GM12878 (cell line): ENCODE measurements around the gene SETD2. TPM values are rescaled to one million over a fixed set of nuclear protein-coding genes. Genes with fewer than 3 reads are reported as not detected.
A peak's percentile ranks its signal among the peaks of the same experiment; 100 is the strongest.

Source experiments
- BACH1 ChIP-seq: fragments of 450-650 bp; IDR thresholded peaks from 2 replicates; pipeline ENCODE4 v1.6.1; 2017; ENCODE audit warnings: mild to moderate bottlenecking, borderline replicate concordance
- BCL11A ChIP-seq: IDR thresholded peaks from 2 replicates; pipeline ENCODE4 v1.6.1; 2011; ENCODE audit warnings: low read depth, low read length
- CBFB ChIP-seq: IDR thresholded peaks from 2 replicates; pipeline ENCODE4 v1.6.1; 2016; ENCODE audit warnings: antibody characterized with exemption, low read depth
- CBX3 ChIP-seq: fragments of 200-600 bp; sonication (generic); IDR thresholded peaks from 2 replicates; pipeline ENCODE4 v1.6.1; 2016; ENCODE audit warnings: low read depth, borderline replicate concordance
- CEBPB ChIP-seq, 2 experiments: fragments of 150-350 bp in 1 of 2; IDR thresholded peaks; 2 replicates each; pipeline ENCODE4 v1.6.1; 2012 to 2014; ENCODE audit warnings: low read depth in 2 of 2, low read length in 2 of 2, borderline replicate concordance in 1 of 2, inconsistent platforms in 1 of 2
- CHD1 ChIP-seq: IDR thresholded peaks from 2 replicates; pipeline ENCODE4 v1.6.1; 2012; ENCODE audit warnings: low read depth, low read length, improper control_type of control experiment
- KAT2A ChIP-seq: conservative IDR thresholded peaks from 2 replicates; pipeline ENCODE4 v1.6.1; 2011; ENCODE audit warnings: low read depth, low read length; ENCODE audit not compliant: control insufficient read depth
- KLF5 ChIP-seq: fragments of 450-650 bp; IDR thresholded peaks from 2 replicates; pipeline ENCODE4 v1.6.1; 2014; ENCODE audit warnings: mild to moderate bottlenecking; ENCODE audit not compliant: partially characterized antibody
- NFYB ChIP-seq: IDR thresholded peaks from 2 replicates; pipeline ENCODE4 v1.6.1; 2011; ENCODE audit warnings: low read depth, mild to moderate bottlenecking, low read length, improper control_type of control experiment, moderate library complexity; ENCODE audit not compliant: insufficient read depth
- RB1 ChIP-seq: fragments of 450-650 bp; formaldehyde crosslinking; IDR thresholded peaks from 2 replicates; pipeline ENCODE4 v1.6.1; 2017; ENCODE audit warnings: mild to moderate bottlenecking, borderline replicate concordance
- SUZ12 ChIP-seq: fragments of 200-600 bp; sonication (generic); IDR thresholded peaks from one replicate; pipeline ENCODE4 v1.6.1; 2018; ENCODE audit warnings: antibody characterized with exemption, mild to moderate bottlenecking; ENCODE audit not compliant: unreplicated experiment
- polyA plus RNA-seq, 11 experiments: library from polyadenylated mRNA; depleted of rRNA in 4 of 11; unstranded in 6 of 11; stranded (reverse) in 5 of 11; fragments of >200 nt; fragmentation: Nextera tagmentation in 4 of 11; fragmentation: Illumina TruSeq in 1 of 11; extraction: Ambion mirVana in 4 of 11; extraction: Trizol in 1 of 11; gene quantifications; 1 replicate in 1 of 11; 2 replicates in 10 of 11; pipeline versions ENCODE4 v1.2.1 to v1.2.3, GENCODE V29; 2011 to 2016; ENCODE audit warnings: inconsistent platforms in 2 of 11, missing spikeins in 2 of 11, low read depth in 1 of 11
- total RNA-seq, 4 experiments: library from RNA; depleted of rRNA in 3 of 4; stranded (reverse); fragments of >200 nt in 3 of 4; fragmentation: Illumina TruSeq in 1 of 4; extraction: Trizol in 1 of 4; gene quantifications; 2 replicates each; pipeline versions ENCODE4 v1.2.1 to v1.2.3, GENCODE V29; 2013 to 2021
- TF ChIP-seq, protein P1 (sequence below): fragments of 450-650 bp; IDR thresholded peaks from 2 replicates; pipeline ENCODE4 v1.6.1; 2017; ENCODE audit warnings: mild to moderate bottlenecking, low read depth, inconsistent platforms; ENCODE audit not compliant: poor library complexity, severe bottlenecking
- TF ChIP-seq, protein P2 (sequence below): fragments of 450-650 bp; IDR thresholded peaks from 2 replicates; pipeline ENCODE4 v1.6.1; 2017; ENCODE audit warnings: borderline replicate concordance
- TF ChIP-seq, protein P3 (sequence below): IDR thresholded peaks from 2 replicates; pipeline ENCODE4 v1.6.1; 2012; ENCODE audit warnings: mild to moderate bottlenecking, low read depth, low read length
- TF ChIP-seq, protein P4 (sequence below): IDR thresholded peaks from 2 replicates; pipeline ENCODE4 v1.6.1; 2011; ENCODE audit warnings: borderline replicate concordance, low read depth, mild to moderate bottlenecking, moderate library complexity, mixed read lengths, low read length; ENCODE audit not compliant: insufficient read depth; ENCODE audit errors: extremely low read length
- TF ChIP-seq, protein P5 (sequence below): fragments of 450-650 bp; IDR thresholded peaks from 2 replicates; pipeline ENCODE4 v1.6.1; 2017; ENCODE audit warnings: antibody characterized with exemption, mild to moderate bottlenecking, moderate library complexity

The SETD2 gene
- total and polyA plus RNA-seq, 10 of the 15 experiments (the other 5 are each of a cell fraction or from before 2014, with no cell fraction given): 8.4 to 44.9 (median 24.5) TPM

DNA sequence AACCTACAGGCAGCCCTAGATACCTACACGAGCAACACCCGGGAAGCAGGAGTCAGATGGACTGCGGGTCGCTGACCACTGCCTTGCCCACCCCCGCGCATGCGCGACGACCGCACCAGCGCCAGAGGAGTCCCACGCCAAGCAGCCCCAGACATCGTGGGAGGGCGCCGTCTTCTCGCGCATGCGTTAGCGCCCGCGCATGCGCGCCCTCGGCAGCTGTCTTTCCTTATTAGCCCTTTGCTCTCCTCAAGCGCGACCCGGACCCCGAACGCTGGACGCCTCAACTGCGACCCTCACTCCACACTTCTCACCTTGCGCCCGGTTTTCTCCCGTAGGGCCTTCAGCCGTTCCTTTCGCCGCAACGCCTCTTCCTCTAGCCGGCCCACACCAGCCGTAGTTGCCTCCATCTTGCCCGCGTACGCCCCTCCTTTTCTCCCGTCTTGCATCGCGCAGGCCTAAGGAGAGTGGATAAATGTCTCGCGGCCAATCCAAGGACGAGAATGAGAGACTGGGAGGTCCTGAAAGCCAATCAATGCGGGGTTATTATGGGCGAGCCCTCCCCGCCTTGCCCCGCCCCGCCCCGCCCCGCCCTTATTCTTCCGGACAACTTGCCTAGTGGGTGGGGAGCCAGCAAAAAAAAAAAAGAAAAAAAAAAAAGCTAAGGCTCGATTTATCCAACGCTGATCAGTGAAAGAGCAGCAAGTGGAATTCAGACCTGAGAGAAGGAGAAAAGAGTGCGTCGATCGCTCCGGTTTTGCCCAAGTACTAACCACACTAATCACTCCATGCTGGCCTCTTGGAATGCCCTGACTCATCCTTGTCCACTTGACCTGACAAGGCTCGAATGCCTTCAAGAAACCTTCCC is 187.4 kb downstream of the SETD2 start, which contains the start of gene CCDC12 (continued):
- TF ChIP-seq, protein P1, sequence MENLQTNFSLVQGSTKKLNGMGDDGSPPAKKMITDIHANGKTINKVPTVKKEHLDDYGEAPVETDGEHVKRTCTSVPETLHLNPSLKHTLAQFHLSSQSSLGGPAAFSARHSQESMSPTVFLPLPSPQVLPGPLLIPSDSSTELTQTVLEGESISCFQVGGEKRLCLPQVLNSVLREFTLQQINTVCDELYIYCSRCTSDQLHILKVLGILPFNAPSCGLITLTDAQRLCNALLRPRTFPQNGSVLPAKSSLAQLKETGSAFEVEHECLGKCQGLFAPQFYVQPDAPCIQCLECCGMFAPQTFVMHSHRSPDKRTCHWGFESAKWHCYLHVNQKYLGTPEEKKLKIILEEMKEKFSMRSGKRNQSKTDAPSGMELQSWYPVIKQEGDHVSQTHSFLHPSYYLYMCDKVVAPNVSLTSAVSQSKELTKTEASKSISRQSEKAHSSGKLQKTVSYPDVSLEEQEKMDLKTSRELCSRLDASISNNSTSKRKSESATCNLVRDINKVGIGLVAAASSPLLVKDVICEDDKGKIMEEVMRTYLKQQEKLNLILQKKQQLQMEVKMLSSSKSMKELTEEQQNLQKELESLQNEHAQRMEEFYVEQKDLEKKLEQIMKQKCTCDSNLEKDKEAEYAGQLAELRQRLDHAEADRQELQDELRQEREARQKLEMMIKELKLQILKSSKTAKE: no peak
- TF ChIP-seq, protein P2, sequence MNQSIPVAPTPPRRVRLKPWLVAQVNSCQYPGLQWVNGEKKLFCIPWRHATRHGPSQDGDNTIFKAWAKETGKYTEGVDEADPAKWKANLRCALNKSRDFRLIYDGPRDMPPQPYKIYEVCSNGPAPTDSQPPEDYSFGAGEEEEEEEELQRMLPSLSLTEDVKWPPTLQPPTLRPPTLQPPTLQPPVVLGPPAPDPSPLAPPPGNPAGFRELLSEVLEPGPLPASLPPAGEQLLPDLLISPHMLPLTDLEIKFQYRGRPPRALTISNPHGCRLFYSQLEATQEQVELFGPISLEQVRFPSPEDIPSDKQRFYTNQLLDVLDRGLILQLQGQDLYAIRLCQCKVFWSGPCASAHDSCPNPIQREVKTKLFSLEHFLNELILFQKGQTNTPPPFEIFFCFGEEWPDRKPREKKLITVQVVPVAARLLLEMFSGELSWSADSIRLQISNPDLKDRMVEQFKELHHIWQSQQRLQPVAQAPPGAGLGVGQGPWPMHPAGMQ: no peak
- no peak for TF ChIP-seq KAT2A
- no peak; the same call in 1 of the 2 replicates for TF ChIP-seq RB1
- no peak for TF ChIP-seq BCL11A
- TF ChIP-seq KLF5: no peak
- TF ChIP-seq, protein P3, sequence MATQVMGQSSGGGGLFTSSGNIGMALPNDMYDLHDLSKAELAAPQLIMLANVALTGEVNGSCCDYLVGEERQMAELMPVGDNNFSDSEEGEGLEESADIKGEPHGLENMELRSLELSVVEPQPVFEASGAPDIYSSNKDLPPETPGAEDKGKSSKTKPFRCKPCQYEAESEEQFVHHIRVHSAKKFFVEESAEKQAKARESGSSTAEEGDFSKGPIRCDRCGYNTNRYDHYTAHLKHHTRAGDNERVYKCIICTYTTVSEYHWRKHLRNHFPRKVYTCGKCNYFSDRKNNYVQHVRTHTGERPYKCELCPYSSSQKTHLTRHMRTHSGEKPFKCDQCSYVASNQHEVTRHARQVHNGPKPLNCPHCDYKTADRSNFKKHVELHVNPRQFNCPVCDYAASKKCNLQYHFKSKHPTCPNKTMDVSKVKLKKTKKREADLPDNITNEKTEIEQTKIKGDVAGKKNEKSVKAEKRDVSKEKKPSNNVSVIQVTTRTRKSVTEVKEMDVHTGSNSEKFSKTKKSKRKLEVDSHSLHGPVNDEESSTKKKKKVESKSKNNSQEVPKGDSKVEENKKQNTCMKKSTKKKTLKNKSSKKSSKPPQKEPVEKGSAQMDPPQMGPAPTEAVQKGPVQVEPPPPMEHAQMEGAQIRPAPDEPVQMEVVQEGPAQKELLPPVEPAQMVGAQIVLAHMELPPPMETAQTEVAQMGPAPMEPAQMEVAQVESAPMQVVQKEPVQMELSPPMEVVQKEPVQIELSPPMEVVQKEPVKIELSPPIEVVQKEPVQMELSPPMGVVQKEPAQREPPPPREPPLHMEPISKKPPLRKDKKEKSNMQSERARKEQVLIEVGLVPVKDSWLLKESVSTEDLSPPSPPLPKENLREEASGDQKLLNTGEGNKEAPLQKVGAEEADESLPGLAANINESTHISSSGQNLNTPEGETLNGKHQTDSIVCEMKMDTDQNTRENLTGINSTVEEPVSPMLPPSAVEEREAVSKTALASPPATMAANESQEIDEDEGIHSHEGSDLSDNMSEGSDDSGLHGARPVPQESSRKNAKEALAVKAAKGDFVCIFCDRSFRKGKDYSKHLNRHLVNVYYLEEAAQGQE: 0 out of 2 replicates have a peak, but pooled peaks have one; percentile 24
- no peak for TF ChIP-seq SUZ12
- no peak for TF ChIP-seq CBX3
- TF ChIP-seq, protein P4, sequence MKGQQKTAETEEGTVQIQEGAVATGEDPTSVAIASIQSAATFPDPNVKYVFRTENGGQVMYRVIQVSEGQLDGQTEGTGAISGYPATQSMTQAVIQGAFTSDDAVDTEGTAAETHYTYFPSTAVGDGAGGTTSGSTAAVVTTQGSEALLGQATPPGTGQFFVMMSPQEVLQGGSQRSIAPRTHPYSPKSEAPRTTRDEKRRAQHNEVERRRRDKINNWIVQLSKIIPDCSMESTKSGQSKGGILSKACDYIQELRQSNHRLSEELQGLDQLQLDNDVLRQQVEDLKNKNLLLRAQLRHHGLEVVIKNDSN: no peak
- no peak for TF ChIP-seq CHD1
- no peak for TF ChIP-seq CEBPB (IDR thresholded peaks at IDR 0.05; ENCODE audit: borderline replicate concordance in 1 of 2, low read depth in 2 of 2, low read length in 2 of 2)
- TF ChIP-seq, protein P5, sequence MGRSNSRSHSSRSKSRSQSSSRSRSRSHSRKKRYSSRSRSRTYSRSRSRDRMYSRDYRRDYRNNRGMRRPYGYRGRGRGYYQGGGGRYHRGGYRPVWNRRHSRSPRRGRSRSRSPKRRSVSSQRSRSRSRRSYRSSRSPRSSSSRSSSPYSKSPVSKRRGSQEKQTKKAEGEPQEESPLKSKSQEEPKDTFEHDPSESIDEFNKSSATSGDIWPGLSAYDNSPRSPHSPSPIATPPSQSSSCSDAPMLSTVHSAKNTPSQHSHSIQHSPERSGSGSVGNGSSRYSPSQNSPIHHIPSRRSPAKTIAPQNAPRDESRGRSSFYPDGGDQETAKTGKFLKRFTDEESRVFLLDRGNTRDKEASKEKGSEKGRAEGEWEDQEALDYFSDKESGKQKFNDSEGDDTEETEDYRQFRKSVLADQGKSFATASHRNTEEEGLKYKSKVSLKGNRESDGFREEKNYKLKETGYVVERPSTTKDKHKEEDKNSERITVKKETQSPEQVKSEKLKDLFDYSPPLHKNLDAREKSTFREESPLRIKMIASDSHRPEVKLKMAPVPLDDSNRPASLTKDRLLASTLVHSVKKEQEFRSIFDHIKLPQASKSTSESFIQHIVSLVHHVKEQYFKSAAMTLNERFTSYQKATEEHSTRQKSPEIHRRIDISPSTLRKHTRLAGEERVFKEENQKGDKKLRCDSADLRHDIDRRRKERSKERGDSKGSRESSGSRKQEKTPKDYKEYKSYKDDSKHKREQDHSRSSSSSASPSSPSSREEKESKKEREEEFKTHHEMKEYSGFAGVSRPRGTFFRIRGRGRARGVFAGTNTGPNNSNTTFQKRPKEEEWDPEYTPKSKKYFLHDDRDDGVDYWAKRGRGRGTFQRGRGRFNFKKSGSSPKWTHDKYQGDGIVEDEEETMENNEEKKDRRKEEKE: no peak
- peak; percentile 68; the same call in 1 of the 2 replicates for TF ChIP-seq NFYB
- peak; percentile 89 for TF ChIP-seq BACH1
- TF ChIP-seq CBFB: no peak
